Parathyroid adenoma (tissue), 2 donors: ENCODE data around the gene IGDCC3.

ENCODE experiments used
- H2AFZ ChIP-seq: fragments of 300-600 bp; sonication (generic); one replicate; pipeline ENCODE4 v1.7.0; 2017; ENCODE audit warnings: antibody characterized with exemption, mild to moderate bottlenecking
- H3K27ac ChIP-seq: fragments of 300-600 bp; sonication (generic); one replicate; pipeline ENCODE4 v1.7.0; 2017
- H3K27me3 ChIP-seq: fragments of 300-600 bp; sonication (generic); one replicate; pipeline ENCODE4 v1.7.0; 2017; ENCODE audit warnings: low read length; ENCODE audit not compliant: control insufficient read depth, insufficient read depth
- H3K36me3 ChIP-seq: fragments of 300-600 bp; sonication (generic); one replicate; pipeline ENCODE4 v1.7.0; 2017; ENCODE audit warnings: low read length; ENCODE audit not compliant: control insufficient read depth, insufficient read depth
- H3K4me1 ChIP-seq: fragments of 300-600 bp; sonication (generic); one replicate; pipeline ENCODE4 v1.7.0; 2017; ENCODE audit warnings: control low read depth
- H3K4me2 ChIP-seq: fragments of 300-600 bp; sonication (generic); one replicate; pipeline ENCODE4 v1.7.0; 2017; ENCODE audit warnings: low read length
- H3K4me3 ChIP-seq: fragments of 300-600 bp; sonication (generic); one replicate; pipeline ENCODE4 v1.7.0; 2017; ENCODE audit warnings: low read depth, low read length
- H3K79me2 ChIP-seq: fragments of 300-600 bp; sonication (generic); one replicate; pipeline ENCODE4 v1.7.0; 2017; ENCODE audit warnings: control low read depth
- H3K9ac ChIP-seq: fragments of 300-600 bp; sonication (generic); one replicate; pipeline ENCODE4 v1.7.0; 2017; ENCODE audit warnings: mild to moderate bottlenecking
- H3K9me3 ChIP-seq: fragments of 300-600 bp; sonication (generic); one replicate; pipeline ENCODE4 v1.7.0; 2017; ENCODE audit warnings: low read length; ENCODE audit not compliant: control insufficient read depth
- CTCF ChIP-seq: fragments of 300-600 bp; sonication (generic); IDR thresholded peaks from one replicate; pipeline ENCODE4 v1.7.0; 2017; ENCODE audit warnings: antibody characterized with exemption, mild to moderate bottlenecking
- donor health status: primary hyperparathyroidism.

Gene IGDCC3

DNA sequence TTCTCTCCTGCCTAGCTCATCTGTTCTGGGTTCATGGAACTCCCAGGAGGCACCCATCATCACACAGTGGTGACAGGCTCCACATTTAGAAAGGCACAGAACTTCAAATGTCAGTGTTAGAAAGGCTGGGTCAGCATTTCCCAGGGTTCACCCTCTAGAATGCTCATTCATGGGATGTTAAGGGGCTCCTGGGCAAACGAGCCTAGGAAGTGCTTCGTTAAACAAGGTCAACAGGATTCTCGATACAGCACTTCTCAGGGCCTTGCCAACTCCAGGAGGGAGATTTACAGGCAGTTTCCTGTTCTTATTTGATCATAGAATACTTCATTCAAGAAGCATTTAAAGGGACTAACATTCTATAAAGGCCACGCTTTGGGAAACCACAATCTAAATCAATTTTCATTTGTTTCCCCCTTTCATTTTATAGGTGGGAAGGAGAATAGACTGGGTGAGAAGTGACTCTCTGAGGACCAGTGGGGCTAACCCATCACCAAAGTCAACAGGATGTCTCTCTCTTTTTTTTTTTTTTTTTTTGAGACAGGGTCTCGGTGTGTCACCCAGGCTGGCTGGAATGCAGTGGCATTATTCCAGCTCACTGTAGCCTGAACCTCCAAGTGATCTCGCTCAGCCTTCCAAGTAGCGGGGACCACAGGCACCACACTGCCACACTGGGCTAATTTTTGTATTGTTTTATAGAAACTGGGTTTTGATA, 30.7 kb upstream of the IGDCC3 start:
- no peaks in the 10 kb centered on the region for H3K9me3 ChIP-seq
- no peak overlapping the region for H3K9ac ChIP-seq
- no peak for TF ChIP-seq CTCF
- no peak overlapping the region for H3K27ac ChIP-seq
- H3K4me1 ChIP-seq = no peaks in the 10 kb centered on the region
- no peaks in the 10 kb centered on the region for H3K27me3 ChIP-seq
- H3K4me3 ChIP-seq = no peak overlapping the region
- no peaks in the 10 kb centered on the region for H3K36me3 ChIP-seq
- H3K4me2 ChIP-seq = no peak overlapping the region
- no peaks in the 10 kb centered on the region for H3K79me2 ChIP-seq
- no peak overlapping the region for H2AFZ ChIP-seq

DNA sequence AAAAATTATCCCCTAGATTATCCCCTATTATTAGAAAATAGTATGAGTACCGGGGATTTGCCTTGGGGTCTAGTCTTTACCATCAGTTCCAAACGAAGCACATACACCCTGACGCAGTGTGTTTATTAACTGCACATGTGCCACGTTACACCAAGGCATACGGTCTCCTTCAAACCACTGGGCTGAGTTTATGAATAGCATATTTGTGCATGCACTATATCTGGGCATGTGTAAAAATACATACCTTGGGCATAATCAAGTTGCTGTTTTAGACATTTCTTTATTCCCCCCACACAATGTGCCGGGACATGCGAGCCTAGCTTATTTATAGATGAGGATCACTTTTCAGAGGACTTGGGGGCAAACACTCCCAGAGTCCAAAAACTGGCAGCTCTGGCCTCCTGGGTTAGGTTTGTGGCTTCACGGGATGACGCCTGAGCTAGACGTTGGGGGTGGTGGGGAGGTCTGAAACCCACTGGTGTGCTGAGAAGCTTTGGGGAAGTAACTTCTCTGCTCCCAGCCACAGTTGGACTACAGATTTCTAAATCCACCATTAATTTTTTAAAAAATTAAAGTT, 28.7 kb upstream of the IGDCC3 start:
- H3K4me2 ChIP-seq = no peak overlapping the region
- no peak overlapping the region for H3K4me3 ChIP-seq
- no peak for TF ChIP-seq CTCF

DNA sequence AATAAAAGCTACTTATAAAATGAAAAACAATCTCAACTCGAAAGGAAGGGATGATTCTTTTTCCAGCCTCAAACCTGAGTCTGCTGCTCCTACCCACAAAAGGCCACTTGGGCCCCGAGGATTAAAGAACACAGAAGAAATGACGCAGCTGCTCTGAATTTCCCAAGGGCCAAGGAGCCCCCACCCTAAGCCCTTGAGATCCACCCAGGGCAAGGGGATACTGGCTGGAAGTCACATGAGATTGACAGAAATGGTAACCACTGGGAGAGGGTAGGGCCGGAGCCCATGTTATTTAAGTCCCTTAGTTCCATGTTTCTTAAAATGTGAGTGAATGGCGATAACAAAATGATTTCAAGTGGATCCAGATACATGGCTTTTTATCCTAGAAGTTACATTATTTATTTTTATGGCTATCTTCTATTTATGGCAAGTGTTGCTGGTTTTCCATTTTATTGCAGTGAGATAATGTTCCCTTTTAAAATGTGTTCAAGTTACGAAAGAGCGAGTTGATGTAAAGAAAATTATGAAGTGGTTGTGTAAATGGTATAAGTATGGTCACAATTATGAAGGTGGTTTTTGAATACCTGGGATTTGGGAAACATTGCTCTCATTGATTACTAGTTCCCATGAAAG, 28.1 kb upstream of the IGDCC3 start:
- Histone ChIP-seq H2AFZ (no peak overlapping the region), H3K27ac (no peak overlapping the region), H3K4me2 (no peak overlapping the region), H3K4me3 (no peak overlapping the region), H3K79me2 (no peaks in the 10 kb centered on the region), H3K9me3 (no peaks in the 10 kb centered on the region), H3K36me3 (no peaks in the 10 kb centered on the region), H3K9ac (no peak overlapping the region), H3K27me3 (no peaks in the 10 kb centered on the region), H3K4me1 (no peaks in the 10 kb centered on the region)
- no peak for TF ChIP-seq CTCF

More for the DNA sequence above, 28.7 kb upstream of the IGDCC3 start:
- Histone ChIP-seq H3K4me1 (no peaks in the 10 kb centered on the region), H3K36me3 (no peaks in the 10 kb centered on the region), H3K79me2 (no peaks in the 10 kb centered on the region), H3K27ac (no peak overlapping the region), H3K27me3 (no peaks in the 10 kb centered on the region), H2AFZ (no peak overlapping the region), H3K9ac (no peak overlapping the region), H3K9me3 (no peaks in the 10 kb centered on the region)

DNA sequence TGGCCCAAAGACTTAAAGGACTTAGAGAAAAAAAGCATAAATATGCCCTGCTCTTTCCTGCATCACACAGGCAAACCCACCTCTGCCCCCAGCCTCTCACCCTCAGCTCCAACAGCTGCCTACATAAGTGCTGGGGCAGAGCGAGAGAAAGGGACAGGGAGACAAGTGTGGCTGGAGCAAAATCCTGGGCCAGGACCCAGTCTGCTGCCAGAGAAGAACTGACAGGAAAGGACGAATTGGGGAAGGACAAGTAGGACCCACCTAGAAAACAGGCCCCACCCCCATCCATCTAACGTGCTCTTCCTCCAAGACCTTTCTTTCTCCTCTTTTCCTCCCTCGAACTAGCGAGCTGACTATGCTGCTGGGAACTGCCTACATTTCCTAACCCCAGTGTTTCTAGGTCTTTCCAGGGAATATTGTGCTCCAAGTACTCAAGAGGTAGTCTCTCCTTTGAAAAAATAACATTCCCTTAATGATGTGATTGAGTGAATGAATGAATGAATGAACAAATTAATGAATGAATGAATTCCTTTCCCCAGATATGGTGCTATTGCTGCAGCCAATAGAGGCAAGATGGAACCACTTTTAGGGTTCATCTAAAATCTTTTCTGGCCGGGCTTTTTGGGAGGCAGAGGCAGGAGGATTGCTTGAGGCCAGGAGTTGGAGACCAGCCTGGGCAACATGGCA, 26.5 kb upstream of the IGDCC3 start:
- Histone ChIP-seq H3K9ac (no peak overlapping the region), H3K27ac (no peak overlapping the region), H3K4me1 (no peaks in the 10 kb centered on the region), H3K9me3 (no peaks in the 10 kb centered on the region), H3K4me2 (no peak overlapping the region), H3K4me3 (no peak overlapping the region), H3K79me2 (no peaks in the 10 kb centered on the region), H3K36me3 (no peaks in the 10 kb centered on the region), H3K27me3 (no peaks in the 10 kb centered on the region), H2AFZ (no peak overlapping the region)
- no peak for TF ChIP-seq CTCF
